GM19467 (cell line): Measurements from ENCODE around the gene PDRG1.
"Not testable (repeated sequence)": the region's sequence is repeated elsewhere in the genome, so short reads cannot be mapped to it uniquely, and the experiment has no call there.

Experiments used
- ATAC-seq: cut with Tn5 transposase; IDR thresholded peaks from one replicate; pipeline ENCODE4 v1.9.1; 2021; ENCODE audit warnings: mild to moderate bottlenecking, moderate library complexity; ENCODE audit not compliant: unreplicated experiment

Gene PDRG1

DNA sequence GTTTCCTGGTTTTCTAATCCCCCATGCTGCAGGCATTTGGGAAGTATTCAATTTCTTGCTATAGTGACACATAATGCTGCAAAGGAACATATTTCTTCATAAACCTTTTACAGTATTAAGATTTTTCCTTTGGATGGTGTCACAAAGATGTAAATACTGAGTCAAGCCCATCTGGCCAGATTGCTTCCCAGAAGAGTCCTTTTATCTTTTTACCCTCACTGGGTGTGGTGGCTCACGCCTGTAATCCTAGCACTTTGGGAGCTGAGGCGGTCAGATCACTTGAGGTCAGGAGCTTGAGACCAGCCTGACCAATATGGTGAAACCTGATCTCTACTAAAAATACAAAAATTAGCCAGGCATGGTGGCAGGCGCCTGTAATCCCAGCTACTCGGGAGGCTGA lies 22.2 kb downstream of the PDRG1 start:
- ATAC-seq, result not testable (repeated sequence)

DNA sequence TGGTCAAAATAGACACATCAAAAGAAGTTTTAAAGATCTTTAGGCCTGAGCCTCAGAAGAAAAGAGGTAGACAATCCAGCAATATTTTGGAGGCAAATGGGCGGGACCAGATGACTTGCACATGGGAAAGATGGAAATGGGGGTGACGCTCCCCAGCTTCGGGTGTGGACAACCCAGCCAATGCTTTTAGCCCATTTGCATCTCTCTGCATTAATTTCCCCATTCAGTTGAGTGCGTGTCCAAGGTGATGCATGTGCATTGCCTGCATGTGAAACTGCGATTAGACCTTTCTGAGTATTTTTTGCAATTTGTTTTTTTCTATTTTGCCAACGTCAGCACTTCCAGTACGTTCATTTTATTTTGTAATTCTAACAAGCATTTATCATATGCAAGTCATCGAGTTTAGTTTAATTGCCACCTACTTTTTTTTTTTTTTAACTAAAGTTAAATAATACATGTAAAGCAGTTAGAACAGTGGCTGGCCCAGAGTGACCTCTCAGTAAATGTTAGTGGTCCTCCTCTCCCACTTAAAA lies 24.2 kb downstream of the PDRG1 start:
- ATAC-seq, result no peak

DNA sequence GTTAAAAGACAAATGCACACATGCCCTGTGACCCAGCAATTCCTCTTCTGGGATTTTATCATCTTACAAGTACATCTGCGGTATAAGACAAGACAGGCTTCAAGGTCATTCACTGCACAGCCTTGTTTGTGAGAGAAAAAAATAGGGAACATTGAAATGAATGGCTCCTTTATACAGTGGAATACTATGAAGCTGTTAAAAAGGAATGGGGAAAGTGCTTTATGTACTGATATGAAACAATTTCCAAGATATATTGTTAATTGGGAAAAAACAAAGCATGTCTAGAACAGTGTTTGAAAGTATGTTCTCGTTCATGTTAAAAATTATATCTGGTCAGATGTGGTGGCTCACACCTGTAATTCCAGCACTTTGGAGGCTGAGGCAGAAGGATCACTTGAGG lies 25.4 kb downstream of the PDRG1 start:
- no peak for ATAC-seq

DNA sequence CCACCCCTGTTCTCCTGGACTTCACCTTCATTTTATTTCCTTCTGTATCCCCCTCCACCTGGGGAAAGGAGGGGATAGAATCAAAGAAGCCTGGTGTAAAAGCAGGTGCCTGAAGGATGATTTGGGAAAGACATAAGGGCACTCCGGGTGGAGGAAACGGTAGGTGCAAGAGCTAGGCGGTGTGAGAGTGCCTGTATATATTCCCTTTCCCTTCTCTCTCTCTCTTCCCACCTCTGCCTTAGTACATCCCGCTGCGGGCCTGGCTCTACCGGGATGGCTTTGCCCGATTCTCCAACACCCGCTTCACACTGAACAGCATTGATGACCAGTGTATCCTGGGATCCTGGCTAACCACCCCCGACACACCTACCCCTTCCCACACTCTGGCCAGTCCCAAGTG lies 26.2 kb downstream of the PDRG1 start:
- no peak for ATAC-seq

DNA sequence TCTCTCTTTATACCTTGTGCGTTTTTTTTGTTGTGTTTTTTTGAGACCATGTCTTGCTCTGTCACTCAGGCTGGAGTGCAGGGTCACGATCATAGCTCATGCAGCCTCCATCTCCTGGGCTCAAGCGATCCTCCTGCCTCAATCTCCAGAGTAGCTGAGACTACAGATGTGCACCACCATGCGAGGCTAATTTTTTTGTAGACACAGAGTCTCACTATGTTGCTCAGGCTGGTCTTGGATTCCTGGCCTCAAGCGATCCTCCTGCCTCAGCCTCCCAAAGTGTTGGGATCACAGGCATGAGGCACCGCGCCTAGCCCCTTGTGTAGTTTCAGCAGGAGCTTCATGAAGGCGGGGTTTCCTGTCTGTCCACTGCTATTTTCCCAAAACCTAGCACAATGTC lies 27.3 kb downstream of the PDRG1 start:
- no peak for ATAC-seq

DNA sequence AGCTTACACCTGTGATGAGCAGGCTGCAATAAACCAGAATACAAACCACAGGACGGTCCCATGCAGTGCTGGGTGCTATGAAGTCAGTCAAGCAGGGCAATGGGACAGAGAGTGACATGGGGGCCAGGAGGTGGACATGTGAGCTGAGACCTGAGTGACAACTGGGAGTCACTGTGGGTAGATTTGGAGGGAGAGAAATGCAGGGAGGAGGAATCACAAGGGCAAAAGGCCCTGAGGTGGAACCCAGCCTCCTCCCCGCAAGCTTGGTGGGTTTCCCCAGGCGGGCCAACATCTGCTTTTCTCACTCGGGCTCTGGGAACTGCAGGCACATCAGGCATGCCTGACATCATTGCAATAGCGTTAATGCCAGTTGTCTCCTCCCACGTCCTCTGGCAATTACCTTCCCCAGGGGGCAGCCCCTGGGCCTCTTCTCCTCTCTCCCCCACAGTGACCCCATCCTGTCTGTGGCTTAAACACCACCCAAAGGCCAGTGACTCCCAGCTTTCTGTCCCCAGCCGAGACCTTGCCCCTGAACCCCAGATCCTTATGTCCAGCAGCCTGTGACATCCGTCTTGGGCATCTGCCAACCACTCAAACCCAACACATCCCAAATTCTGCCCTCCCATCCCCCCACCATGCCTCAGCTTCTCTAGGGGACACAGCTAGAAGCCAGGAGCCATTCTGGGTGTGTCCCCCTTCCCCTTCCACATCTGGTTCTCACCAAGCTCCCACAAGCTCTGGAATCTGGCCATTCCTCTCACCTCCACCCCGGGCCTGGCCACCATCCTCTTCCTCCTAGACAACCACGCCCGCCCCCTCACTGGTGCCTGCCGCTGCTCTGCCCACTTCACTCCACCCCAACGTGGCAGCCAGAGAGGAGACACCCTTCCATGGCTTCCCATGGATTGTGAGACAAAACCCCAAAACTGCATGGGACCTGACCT lies 28.2 kb downstream of the PDRG1 start:
- ATAC-seq, result no peak

DNA sequence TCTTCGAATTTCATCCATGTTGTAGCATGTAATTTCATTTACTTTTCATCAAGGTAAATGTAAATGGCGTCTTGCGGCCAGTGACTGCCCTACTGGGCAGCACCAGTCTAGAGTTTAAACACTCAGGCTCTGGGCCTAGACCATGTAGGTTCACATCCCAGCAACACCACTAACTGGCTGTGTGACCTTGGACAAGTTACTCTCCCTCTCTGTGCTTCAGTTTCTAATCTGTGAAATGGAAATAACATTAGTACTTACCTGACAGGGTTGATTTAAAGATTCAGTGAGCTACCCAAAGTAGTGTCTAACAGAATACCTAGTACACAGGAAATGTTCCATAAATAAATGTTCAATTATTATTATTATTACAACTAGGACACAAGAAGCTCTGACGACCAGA lies 29.3 kb downstream of the PDRG1 start:
- ATAC-seq, result no peak

DNA sequence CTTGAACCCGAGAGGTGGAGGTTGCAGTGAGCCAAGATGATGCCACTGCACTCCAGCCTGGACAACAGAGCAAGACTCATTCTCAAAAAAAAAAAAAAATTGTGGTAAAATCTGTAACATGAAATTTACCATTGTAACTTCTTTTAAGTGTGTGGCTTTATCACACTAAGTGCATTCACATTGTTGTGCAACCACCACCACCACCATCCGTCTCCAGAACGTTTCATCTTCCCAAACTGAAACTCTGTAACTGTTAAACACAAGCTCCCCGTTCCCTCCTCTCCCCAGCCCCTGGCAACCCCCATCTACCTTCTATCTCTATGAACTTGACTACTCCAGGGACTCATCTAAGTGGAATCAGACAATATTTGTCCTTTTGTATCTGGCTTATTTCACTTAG lies 29.7 kb downstream of the PDRG1 start:
- no peak for ATAC-seq

DNA sequence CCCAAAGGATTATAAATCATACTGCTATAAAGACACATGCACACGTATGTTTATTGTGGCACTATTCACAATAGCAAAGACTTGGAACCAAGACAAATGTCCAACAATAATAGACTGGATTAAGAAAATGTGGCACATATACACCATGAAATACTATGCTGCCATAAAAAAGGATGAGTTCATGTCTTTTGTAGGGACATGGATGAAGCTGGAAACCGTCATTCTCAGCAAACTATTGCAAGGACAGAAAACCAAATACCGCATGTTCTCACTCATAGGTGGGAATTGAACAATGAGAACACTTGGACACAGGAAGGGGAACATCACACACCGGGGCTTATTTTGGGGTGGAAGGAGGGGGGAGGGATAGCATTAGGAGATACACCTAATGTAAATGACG lies 30.4 kb downstream of the PDRG1 start:
- ATAC-seq, result not testable (repeated sequence)

DNA sequence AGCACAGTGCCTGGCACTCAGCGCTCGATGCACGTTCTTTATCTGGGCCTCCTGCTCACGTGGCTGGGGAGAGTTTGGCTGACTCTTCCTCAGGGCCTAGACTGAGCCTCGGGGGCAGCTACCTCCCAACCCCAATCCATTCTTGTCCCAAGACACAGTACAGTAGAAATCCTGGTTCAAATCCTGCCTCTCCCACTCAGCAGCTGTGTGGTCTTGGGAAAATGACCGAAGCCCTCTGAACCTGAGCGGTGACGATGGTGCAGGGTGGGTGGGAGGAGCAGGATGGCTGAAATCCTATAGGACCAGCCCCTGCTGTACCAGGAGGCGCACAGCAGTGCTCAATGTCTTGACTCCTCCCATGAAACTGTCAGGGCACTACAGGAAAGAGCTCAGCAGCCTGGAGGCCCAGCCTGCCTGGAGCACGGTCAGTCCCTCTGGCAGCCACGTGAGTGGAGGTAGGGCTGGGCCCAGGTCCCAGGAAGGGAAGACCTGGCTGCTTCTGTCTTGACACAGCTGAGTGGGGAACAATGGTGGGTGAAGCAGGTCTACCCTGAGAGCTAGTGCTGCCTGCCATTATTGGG lies 31.5 kb downstream of the PDRG1 start:
- ATAC-seq, result no peak

DNA sequence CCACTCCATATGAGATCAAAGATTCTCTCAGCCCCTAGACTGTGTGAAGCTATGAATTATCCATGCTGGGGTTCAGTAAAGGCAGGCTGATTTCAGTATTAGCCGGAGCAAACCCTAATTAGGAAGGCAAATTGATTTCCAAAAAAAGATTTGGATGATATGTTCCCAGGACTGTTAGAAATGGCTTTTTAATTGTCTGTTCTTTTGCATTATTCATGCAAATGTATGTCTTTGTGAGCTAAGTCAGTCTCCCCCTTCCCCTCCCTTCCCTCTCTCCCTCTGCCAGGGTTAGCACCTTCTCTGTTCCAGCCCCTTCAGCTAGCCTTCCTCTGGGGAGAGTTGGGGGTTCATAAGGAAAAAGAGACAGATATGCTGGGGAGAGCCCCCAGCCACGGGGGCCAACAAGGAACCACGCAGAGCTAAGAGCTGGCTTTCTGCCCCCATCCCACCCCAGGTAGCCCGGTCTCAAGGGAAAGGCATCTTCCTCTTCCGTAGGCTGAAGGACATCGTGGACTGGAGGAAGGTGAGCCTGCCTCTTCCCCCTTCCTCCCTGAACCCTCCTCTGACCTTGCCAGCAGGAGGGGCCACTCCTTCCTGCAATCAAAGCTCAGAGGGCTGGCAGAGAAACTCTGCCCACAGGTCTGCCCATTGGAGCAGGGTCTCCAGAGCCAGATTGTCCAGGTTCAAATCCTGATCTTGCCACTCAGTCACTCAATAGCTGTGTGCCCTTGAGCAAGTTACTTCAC lies 32.3 kb downstream of the PDRG1 start:
- ATAC-seq, result no peak

DNA sequence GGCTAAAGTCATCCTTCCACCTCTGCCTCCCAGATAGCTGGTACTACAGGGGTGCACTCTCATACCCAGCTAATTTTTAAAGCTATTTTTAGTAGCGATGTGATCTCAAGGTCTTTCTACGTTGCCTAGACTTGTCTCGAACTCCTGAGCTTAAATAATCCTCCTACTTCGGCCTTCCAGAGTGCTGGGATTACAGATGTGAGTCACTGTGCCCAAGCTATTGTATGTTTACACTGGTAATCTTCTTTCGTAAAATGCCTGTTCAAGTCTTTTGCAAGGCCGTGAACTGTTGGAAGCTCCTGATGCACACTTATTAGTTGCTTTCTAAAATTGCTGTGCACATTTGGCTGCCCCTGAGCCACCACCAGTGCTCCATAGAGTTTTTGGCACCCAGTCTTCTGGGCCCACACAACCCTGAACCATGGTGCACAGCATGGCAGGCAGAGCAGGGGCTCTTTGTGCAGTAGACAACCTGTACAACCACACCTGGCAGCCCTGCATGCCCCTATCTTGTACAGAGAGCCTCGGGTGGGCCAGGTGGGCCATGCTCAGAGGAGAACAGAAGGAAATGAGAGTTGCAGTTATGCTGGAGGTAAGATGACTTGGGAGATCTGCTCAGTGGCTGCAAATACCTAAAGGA lies 33.3 kb downstream of the PDRG1 start:
- ATAC-seq, result no peak

DNA sequence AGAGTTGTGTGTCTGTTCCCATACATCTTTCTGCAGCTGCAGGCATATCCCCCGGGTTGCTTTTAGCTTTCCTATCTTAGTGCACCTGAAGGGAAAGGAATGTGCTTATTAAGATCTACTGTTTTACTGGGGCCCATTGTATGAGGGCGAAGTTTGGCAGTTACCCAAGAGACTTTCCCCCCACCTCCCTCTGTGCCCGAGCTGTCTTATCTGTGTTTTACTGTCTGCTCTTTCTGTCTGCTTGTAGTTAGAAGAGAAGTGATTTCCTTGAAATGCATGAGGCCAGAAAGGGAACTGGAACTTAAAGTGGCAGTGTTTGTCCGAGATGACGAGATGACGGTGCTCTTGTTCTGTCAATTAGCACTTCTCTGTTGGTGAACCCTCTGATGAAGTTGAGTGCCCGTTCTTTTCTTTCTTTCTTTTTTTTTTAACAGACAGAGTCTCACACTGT lies 33.9 kb downstream of the PDRG1 start:
- ATAC-seq, result not testable (repeated sequence)

DNA sequence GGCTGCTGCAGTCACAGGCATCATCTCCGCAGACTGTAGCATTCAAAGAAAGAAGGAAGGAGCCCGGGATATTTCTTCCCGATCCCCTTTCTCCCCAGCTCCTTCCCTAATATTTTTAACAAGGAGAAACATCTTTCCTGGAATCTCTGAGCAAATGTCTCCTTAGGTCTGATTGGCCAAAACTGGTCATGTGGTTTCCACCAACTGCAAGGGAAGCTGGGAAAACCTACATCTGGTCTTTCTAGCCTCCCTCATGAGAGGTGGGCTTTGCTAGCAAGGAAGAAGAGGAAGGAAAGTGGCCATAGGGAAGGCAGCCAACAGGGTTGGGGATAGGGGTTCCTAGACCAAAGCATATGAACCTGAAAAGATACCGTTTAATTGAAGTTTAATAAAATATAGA lies 35.1 kb downstream of the PDRG1 start:
- ATAC-seq, result no peak

DNA sequence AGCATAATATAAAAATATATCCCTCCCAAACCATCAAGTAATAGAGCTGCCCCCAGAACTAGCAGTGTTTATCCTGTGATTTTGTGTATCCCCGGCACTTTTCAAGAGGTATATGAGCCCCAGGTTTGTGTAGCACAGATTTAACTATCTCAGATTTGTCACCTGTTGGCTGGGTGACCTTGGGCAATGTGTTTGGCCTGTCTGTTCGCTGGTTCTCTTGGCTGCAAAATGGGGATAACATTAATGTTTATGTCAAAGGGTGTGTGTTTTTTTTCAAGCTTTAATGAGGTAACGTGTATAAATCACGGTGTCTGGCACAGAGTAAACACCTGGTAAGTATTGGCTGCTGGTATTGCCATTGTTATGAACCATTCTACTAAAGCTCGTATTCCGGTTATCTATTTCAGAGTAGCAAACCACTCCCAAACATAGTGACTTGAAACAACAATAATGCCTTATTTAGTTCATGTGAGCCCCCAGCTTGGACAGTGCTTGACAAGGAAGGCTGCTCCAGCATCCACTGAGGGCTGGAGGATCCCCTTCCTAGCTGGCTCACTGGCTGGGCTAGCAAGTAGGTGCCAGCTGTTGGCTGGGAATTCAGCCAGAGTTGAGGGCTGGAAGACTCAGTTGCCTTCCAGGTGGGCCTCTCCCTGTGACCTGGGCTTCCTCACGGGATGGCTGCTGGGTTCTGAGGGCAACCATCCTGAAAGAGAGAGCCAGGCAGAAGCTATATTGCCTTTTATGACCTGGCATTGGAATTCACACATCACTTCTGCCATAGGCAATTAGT lies 36.2 kb downstream of the PDRG1 start:
- ATAC-seq, result no peak

DNA sequence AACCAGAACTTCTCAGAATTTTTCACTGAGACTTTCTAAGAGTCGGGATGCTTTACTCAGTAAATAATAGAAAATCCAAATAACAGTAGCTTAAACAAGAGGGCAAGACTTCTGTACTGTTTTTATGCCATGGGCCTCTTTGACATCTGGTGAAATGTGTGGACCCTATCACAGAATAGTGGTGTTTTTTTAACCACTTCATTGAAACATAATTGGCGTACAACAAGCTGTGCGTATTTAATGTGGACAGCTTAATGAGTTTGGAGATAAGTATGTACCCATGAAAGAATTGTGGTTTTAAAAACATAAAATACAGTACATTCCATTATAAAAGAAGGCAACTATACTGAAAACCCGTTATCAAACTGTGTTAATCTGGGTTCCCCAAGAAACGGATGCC lies 37.7 kb downstream of the PDRG1 start:
- no peak for ATAC-seq

DNA sequence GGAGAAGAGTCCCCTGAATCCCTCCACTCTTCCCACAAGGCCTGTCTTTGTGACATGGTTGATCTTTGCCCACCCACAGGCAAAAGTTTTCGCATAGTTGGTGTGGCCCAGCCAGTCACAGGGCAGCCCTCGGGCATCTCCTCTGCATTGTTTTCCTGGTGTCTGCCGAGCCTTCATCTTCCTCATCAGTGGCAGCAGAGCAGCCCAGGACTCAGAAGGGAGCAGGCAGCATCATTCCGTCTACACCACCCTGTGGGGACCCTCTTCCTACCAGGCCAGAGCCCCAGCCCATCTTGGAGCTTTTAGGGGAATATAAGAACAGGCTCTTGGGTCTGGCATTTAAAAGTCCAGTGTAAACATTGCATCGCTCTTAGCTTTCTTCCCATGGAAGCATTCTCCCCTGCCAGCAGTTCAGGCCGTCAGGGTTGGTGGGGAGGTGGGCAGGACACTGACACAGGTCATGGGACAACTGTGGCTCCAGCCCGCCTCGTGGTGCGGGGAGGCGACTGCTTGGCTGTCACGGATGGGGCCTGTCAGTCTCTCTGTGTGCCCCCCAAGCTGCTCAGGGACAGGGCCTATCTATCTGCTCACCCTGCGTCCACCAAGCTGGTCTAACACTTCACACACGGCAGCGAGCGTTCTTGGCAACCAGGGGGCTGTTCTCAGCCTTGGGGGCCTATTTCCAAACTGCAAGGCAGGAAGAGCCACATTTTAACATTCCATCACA lies 38.3 kb downstream of the PDRG1 start:
- ATAC-seq, result no peak

DNA sequence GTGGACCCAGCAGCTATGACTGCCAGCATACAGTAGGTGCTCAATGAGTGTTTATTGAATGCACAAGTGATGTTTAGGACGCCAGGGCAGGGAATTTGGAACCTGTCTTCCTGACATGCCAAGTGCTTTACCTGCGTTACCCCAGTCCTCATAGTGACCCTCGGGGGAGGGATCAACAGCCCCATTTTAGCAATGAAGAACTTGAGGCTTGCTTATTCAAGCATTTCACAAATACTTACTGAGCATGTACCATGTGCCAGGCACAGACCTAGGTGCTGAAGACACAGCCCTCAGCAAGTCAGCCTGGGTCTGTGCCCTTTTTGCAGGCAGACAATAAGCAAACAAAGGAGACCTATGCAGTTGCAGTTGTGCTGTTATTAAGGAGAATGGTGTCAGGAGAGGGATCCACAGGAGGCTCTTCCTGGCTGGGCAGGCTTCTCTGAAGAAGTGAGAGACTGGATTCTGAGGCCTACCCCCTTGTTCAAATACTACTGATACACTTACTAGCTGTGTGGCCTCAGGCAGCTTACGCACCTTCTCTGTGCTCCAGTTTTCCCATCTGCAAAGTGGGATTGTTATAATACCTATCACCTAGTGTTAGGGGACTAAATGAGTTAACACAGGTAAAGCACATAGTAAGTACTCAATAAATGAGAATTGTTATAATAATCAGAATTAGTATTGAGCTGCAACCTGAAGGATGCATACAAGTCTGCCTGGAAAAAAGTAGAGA lies 41.6 kb downstream of the PDRG1 start:
- no peak for ATAC-seq
